SH-SY5Y (cell line): ENCODE results near the gene IGDCC3.

ENCODE experiments used
- GATA2 ChIP-seq: IDR thresholded peaks from 2 replicates; pipeline ENCODE4 v1.6.1; 2011; ENCODE audit warnings: mild to moderate bottlenecking, low read depth, low read length
- GATA3 ChIP-seq: IDR thresholded peaks from 2 replicates; pipeline ENCODE4 v1.6.1; 2011; ENCODE audit warnings: low read depth, mild to moderate bottlenecking, low read length, moderate library complexity

- TF ChIP-seq GATA3: no peak
- TF ChIP-seq GATA2: no peak
These were observed 67.9 kb downstream of the IGDCC3 start for GRCh38 chr15:65309882-65310418.
